ENCODE measurements around the gene CYP19A1. TPM values are rescaled to one million over a fixed set of nuclear protein-coding genes. Genes with fewer than 3 reads are reported as not detected.

Gene CYP19A1
- total RNA-seq, 1 experiment from 2014 or later: not detected

DNA sequence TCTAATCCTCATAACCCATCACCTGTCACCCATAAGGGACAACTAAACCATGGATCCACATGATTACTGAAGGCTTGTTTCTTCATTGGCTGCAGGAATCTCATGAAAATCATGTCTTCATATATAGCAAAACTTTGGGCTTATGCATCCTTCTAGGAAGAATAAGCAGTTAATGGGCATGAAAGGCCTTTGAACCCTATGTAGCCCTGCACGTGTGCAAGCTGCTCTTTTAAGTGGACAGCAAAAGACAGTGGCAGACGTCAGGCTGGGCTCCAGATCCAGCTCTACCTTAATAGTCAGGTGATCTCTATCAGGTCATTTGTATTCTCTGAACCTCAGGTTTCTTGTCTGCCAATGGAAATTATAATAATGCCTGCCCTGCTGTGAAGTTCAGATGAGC is 18.9 kb downstream of the CYP19A1 start:
- intact Hi-C loops (cut with micrococcal nuclease): no loop called here
- no peaks in the 10 kb centered on the region for H4K20me1 ChIP-seq (ENCODE audit: insufficient read depth)
- no peaks in the 10 kb centered on the region for H3K27me3 ChIP-seq (ENCODE audit: insufficient read depth, low read length)
- ChIA-PET POLR2A (no interaction called here), RAD21 (ENCODE audit: low non-redundant PET in 1 of 2, low total read pairs in 2 of 2, uncharacterized antibody in 2 of 2, unreplicated experiment in 2 of 2) (no interaction called here), CTCF (no interaction called here)
- no TSS peak for BruUV-seq (replicated peaks)
- H3K4me1 ChIP-seq (ENCODE audit: control insufficient read depth in 1 of 2, insufficient read depth in 2 of 2, low read length in 2 of 2): no peaks in the 10 kb centered on the region
- H3K9ac ChIP-seq (ENCODE audit: low read length): no peak overlapping the region
- H3K4me2 ChIP-seq (ENCODE audit: low read length): no peak overlapping the region
- H3K79me2 ChIP-seq (ENCODE audit: insufficient read depth, low read length): no peaks in the 10 kb centered on the region
- no peak overlapping the region for H3K4me3 ChIP-seq (replicated peaks in 1 of 2; ENCODE audit: low read depth in 1 of 2, low read length in 2 of 2)
- ATAC-seq: no peak
- no peak overlapping the region for H2AFZ ChIP-seq (ENCODE audit: low read depth, low read length, poor library complexity, severe bottlenecking)
- no peaks in the 10 kb centered on the region for H3K36me3 ChIP-seq (ENCODE audit: control insufficient read depth in 1 of 2, insufficient read depth in 2 of 2, low read length in 2 of 2)
- no peaks in the 10 kb centered on the region for H3K9me3 ChIP-seq (ENCODE audit: control insufficient read depth in 1 of 2, insufficient read depth in 1 of 2, low read depth in 1 of 2, low read length in 2 of 2)
- no peaks in the 10 kb centered on the region for H3K9me2 ChIP-seq (ENCODE audit: insufficient read depth)
- H3K27ac ChIP-seq (ENCODE audit: low read depth, low read length): no peak overlapping the region
- no peak for TF ChIP-seq ZFX (IDR thresholded peaks at IDR 0.05)
- TF ChIP-seq, protein P1, sequence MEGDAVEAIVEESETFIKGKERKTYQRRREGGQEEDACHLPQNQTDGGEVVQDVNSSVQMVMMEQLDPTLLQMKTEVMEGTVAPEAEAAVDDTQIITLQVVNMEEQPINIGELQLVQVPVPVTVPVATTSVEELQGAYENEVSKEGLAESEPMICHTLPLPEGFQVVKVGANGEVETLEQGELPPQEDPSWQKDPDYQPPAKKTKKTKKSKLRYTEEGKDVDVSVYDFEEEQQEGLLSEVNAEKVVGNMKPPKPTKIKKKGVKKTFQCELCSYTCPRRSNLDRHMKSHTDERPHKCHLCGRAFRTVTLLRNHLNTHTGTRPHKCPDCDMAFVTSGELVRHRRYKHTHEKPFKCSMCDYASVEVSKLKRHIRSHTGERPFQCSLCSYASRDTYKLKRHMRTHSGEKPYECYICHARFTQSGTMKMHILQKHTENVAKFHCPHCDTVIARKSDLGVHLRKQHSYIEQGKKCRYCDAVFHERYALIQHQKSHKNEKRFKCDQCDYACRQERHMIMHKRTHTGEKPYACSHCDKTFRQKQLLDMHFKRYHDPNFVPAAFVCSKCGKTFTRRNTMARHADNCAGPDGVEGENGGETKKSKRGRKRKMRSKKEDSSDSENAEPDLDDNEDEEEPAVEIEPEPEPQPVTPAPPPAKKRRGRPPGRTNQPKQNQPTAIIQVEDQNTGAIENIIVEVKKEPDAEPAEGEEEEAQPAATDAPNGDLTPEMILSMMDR (IDR thresholded peaks at IDR 0.05 in 2 of 3, conservative IDR thresholded peaks at IDR 0.05 in 1 of 3; ENCODE audit: borderline replicate concordance in 1 of 3, insufficient read depth in 1 of 3, low read depth in 2 of 3, low read length in 2 of 3): no peak
- no peak for TF ChIP-seq EZH2phosphoT487 (IDR thresholded peaks at IDR 0.05; ENCODE audit: borderline replicate concordance)
- TF ChIP-seq ELF1 (IDR thresholded peaks at IDR 0.05; ENCODE audit: borderline replicate concordance, low read depth): no peak
- TF ChIP-seq EGR1 (IDR thresholded peaks at IDR 0.05; ENCODE audit: low read depth): no peak
- no peak for TF ChIP-seq SIN3A (IDR thresholded peaks at IDR 0.05; ENCODE audit: low read depth)
- no peak for TF ChIP-seq EZH2 (IDR thresholded peaks at IDR 0.05)
- no peak for TF ChIP-seq CBX3 (IDR thresholded peaks at IDR 0.05; ENCODE audit: low read depth)
- TF ChIP-seq, protein P2, sequence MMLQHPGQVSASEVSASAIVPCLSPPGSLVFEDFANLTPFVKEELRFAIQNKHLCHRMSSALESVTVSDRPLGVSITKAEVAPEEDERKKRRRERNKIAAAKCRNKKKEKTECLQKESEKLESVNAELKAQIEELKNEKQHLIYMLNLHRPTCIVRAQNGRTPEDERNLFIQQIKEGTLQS (IDR thresholded peaks at IDR 0.05): no peak
- TF ChIP-seq SP1 (IDR thresholded peaks at IDR 0.05; ENCODE audit: low read depth): no peak
- no peak for DNase-seq (ENCODE audit: low read depth, low spot score)
